HepG2 (cell line): Measurements from ENCODE around the gene SLC9C2. TPM values are rescaled to one million over a fixed set of nuclear protein-coding genes. Genes with fewer than 3 reads are reported as not detected.

Experiments
- BRCA1 ChIP-seq: sonication (generic); formaldehyde crosslinking; IDR thresholded peaks from 2 replicates; pipeline ENCODE4 v1.4.0; 2020; ENCODE audit warnings: missing genetic modification reagents
- FOXC1 ChIP-seq: sonication (generic); formaldehyde crosslinking; IDR thresholded peaks from 2 replicates; pipeline ENCODE4 v1.8.0; 2022; ENCODE audit warnings: mild to moderate bottlenecking, missing genetic modification reagents, borderline replicate concordance
- GZF1 ChIP-seq: sonication (generic); formaldehyde crosslinking; IDR thresholded peaks from 2 replicates; pipeline ENCODE4 v1.5.1; 2020; ENCODE audit warnings: mild to moderate bottlenecking, missing genetic modification reagents
- KLF13 ChIP-seq: sonication (generic); formaldehyde crosslinking; IDR thresholded peaks from 2 replicates; pipeline ENCODE4 v1.4.0; 2020; ENCODE audit warnings: mild to moderate bottlenecking, missing genetic modification reagents
- MIER2 ChIP-seq: IDR thresholded peaks from 2 replicates; pipeline ENCODE4 v1.6.1; 2016; ENCODE audit warnings: missing biosample characterization, missing genetic modification reagents
- NFKB2 ChIP-seq: sonication (generic); formaldehyde crosslinking; IDR thresholded peaks from 2 replicates; pipeline ENCODE4 v1.4.0; 2020; ENCODE audit warnings: missing genetic modification reagents, borderline replicate concordance
- NFRKB ChIP-seq: fragments of 450-650 bp; IDR thresholded peaks from 2 replicates; pipeline ENCODE4 v1.6.1; 2017
- POGZ ChIP-seq: sonication (generic); formaldehyde crosslinking; IDR thresholded peaks from 2 replicates; pipeline ENCODE4 v1.4.0; 2020; ENCODE audit warnings: mild to moderate bottlenecking, missing genetic modification reagents
- SALL1 ChIP-seq: sonication (generic); formaldehyde crosslinking; IDR thresholded peaks from 2 replicates; pipeline ENCODE4 v1.8.0; 2022; ENCODE audit warnings: mild to moderate bottlenecking, missing genetic modification reagents
- SMAD1 ChIP-seq: sonication (generic); formaldehyde crosslinking; IDR thresholded peaks from 2 replicates; pipeline ENCODE4 v1.4.0; 2020; ENCODE audit warnings: missing genetic modification reagents, low read depth, mild to moderate bottlenecking, borderline replicate concordance
- ZC3H4 ChIP-seq: sonication (generic); formaldehyde crosslinking; IDR thresholded peaks from 2 replicates; pipeline ENCODE4 v1.4.0; 2020; ENCODE audit warnings: missing genetic modification reagents, borderline replicate concordance
- ZEB1 ChIP-seq: IDR thresholded peaks from 2 replicates; pipeline ENCODE4 v1.6.1; 2012; ENCODE audit warnings: mild to moderate bottlenecking, low read depth, inconsistent platforms; ENCODE audit not compliant: insufficient replicate concordance
- ZFP36 ChIP-seq: fragments of 150-350 bp; IDR thresholded peaks from 2 replicates; pipeline ENCODE4 v1.6.1; 2018; ENCODE audit warnings: borderline replicate concordance, low read length, low read depth; ENCODE audit not compliant: partially characterized antibody
- ZFP36L2 ChIP-seq: sonication (generic); formaldehyde crosslinking; IDR thresholded peaks from 2 replicates; pipeline ENCODE4 v1.4.0; 2020; ENCODE audit warnings: missing genetic modification reagents
- ZNF501 ChIP-seq: sonication (generic); formaldehyde crosslinking; IDR thresholded peaks from 2 replicates; pipeline ENCODE4 v1.5.1; 2020; ENCODE audit warnings: mild to moderate bottlenecking, moderate library complexity, missing genetic modification reagents
- ZNF713 ChIP-seq: sonication (generic); formaldehyde crosslinking; IDR thresholded peaks from 2 replicates; pipeline ENCODE4 v1.4.0; 2020; ENCODE audit warnings: mild to moderate bottlenecking, missing genetic modification reagents
- ZNF775 ChIP-seq: sonication (generic); formaldehyde crosslinking; IDR thresholded peaks from 2 replicates; pipeline ENCODE4 v1.4.0; 2020; ENCODE audit warnings: missing genetic modification reagents, mild to moderate bottlenecking, moderate library complexity, borderline replicate concordance
- ZSCAN21 ChIP-seq: sonication (generic); formaldehyde crosslinking; IDR thresholded peaks from 2 replicates; pipeline ENCODE4 v1.8.0; 2022; ENCODE audit warnings: mild to moderate bottlenecking, missing genetic modification reagents, moderate library complexity, borderline replicate concordance
- ZZZ3 ChIP-seq: sonication (generic); formaldehyde crosslinking; IDR thresholded peaks from 2 replicates; pipeline ENCODE4 v1.4.0; 2020; ENCODE audit warnings: missing genetic modification reagents, mild to moderate bottlenecking, borderline replicate concordance
- polyA plus RNA-seq, 8 experiments: library from polyadenylated mRNA; depleted of rRNA in 3 of 8; stranded (reverse) in 7 of 8; unstranded in 1 of 8; fragments of >200 nt; fragmentation: Illumina TruSeq in 4 of 8; extraction: Trizol in 4 of 8; gene quantifications; 2 replicates each; pipeline versions ENCODE4 v1.2.1 to v1.2.3, GENCODE V29; 2011 to 2016; ENCODE audit warnings: low read depth in 4 of 8, missing spikeins in 1 of 8, mixed read lengths in 1 of 8; ENCODE audit not compliant: insufficient read depth in 1 of 8
- total RNA-seq, 5 experiments: library from RNA; depleted of rRNA; stranded (reverse); fragments of >200 nt; fragmentation: Illumina TruSeq; extraction: Trizol; gene quantifications; 2 replicates each; pipeline ENCODE4 v1.2.3, GENCODE V29; 2016; ENCODE audit warnings: low read depth in 1 of 5
- TF ChIP-seq, protein P1 (sequence below), 2 experiments: sonication (generic) in 1 of 2; formaldehyde crosslinking in 1 of 2; IDR thresholded peaks; 2 replicates each; pipeline versions ENCODE4 v1.4.0 to v1.6.1; 2016 to 2020; ENCODE audit warnings: borderline replicate concordance in 1 of 2, low read depth in 1 of 2, mild to moderate bottlenecking in 1 of 2, missing genetic modification reagents in 1 of 2
- TF ChIP-seq, protein P2 (sequence below): sonication (generic); formaldehyde crosslinking; IDR thresholded peaks from 2 replicates; pipeline ENCODE4 v1.4.0; 2020; ENCODE audit warnings: missing genetic modification reagents
- TF ChIP-seq, protein P3 (sequence below): sonication (generic); formaldehyde crosslinking; IDR thresholded peaks from 2 replicates; pipeline ENCODE4 v1.8.1; 2023; ENCODE audit warnings: mild to moderate bottlenecking, missing genetic modification reagents

The SLC9C2 gene
- total and polyA plus RNA-seq, 2 of the 13 experiments (the other 11 are each of a cell fraction or from before 2014, with no cell fraction given), result 0.03 TPM; not detected in 1

DNA sequence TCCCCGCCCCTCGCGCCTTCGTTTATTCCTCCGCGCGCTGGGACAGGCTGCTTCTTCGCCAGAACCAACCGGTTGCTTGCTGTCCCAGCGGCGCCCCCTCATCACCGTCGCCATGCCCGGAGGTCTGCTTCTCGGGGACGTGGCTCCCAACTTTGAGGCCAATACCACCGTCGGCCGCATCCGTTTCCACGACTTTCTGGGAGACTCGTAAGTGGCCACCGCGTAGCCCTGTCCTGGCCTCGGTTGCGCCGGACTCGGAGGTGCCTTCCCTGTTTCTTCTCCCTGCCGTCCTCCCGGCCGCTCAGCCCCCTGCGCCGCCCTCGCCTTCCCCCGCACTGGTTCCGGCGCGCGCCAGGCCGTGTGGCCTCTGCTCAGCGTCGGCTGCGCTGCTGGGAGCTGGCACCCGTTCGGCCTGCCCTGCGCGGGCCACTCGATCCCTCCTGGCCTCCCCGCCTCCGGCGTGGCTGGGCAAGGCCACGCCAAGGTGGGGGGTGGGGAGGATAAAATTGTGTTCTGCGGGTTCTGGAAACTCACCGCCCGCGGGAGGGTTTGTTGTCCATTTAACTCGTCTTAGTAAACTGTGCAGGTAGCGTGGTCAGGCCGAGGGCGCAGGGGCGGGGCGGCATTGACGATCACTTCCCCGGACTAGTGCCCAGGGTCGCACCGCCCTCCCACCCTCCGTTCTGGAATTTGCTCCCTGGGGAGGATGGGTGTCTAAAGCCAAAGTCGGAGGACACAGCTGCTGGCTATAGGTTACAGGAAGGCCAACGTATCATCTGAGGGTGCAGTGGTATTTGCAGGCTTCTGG lies 125.4 kb downstream of the SLC9C2 start, which contains the start of gene PRDX6 (continued):
- TF ChIP-seq ZSCAN21 (CRISPR knock-in tag) (peak; percentile 56), POGZ (CRISPR knock-in tag) (peak; percentile 35; the same call in 1 of the 2 replicates), ZEB1 (no peak), FOXC1 (0 out of 2 replicates have a peak, but pooled peaks have one; percentile 14), ZZZ3 (CRISPR knock-in tag) (peak; percentile 72; the same call in 1 of the 2 replicates), ZC3H4 (CRISPR knock-in tag) (peak; percentile 26; the same call in 1 of the 2 replicates), ZNF775 (0 out of 2 replicates have a peak, but pooled peaks have one; percentile 77), KLF13 (peak; percentile 78; the same call in 1 of the 2 replicates), ZFP36 (no peak), BRCA1 (CRISPR knock-in tag) (no peak), MIER2 (CRISPR knock-in tag) (no peak), NFKB2 (CRISPR knock-in tag) (peak; percentile 80), SALL1 (CRISPR knock-in tag) (peak; percentile 47; the same call in 1 of the 2 replicates), ZNF501 (CRISPR knock-in tag) (peak; percentile 89), ZNF713 (CRISPR knock-in tag) (no peak), NFRKB (no peak), ZFP36L2 (no peak), SMAD1 (CRISPR knock-in tag) (0 out of 2 replicates have a peak, but pooled peaks have one; percentile 62), GZF1 (CRISPR knock-in tag) (no peak)
- TF ChIP-seq, protein P1, sequence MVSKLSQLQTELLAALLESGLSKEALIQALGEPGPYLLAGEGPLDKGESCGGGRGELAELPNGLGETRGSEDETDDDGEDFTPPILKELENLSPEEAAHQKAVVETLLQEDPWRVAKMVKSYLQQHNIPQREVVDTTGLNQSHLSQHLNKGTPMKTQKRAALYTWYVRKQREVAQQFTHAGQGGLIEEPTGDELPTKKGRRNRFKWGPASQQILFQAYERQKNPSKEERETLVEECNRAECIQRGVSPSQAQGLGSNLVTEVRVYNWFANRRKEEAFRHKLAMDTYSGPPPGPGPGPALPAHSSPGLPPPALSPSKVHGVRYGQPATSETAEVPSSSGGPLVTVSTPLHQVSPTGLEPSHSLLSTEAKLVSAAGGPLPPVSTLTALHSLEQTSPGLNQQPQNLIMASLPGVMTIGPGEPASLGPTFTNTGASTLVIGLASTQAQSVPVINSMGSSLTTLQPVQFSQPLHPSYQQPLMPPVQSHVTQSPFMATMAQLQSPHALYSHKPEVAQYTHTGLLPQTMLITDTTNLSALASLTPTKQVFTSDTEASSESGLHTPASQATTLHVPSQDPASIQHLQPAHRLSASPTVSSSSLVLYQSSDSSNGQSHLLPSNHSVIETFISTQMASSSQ (IDR thresholded peaks at IDR 0.05; ENCODE audit: low read depth), result no peak
- TF ChIP-seq, protein P1 (CRISPR knock-in tag; IDR thresholded peaks at IDR 0.05; ENCODE audit: borderline replicate concordance), result peak; percentile 54; the same call in 1 of the 2 replicates
- TF ChIP-seq, protein P2, sequence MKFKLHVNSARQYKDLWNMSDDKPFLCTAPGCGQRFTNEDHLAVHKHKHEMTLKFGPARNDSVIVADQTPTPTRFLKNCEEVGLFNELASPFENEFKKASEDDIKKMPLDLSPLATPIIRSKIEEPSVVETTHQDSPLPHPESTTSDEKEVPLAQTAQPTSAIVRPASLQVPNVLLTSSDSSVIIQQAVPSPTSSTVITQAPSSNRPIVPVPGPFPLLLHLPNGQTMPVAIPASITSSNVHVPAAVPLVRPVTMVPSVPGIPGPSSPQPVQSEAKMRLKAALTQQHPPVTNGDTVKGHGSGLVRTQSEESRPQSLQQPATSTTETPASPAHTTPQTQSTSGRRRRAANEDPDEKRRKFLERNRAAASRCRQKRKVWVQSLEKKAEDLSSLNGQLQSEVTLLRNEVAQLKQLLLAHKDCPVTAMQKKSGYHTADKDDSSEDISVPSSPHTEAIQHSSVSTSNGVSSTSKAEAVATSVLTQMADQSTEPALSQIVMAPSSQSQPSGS, result peak; percentile 32; the same call in 1 of the 2 replicates
- TF ChIP-seq, protein P3, sequence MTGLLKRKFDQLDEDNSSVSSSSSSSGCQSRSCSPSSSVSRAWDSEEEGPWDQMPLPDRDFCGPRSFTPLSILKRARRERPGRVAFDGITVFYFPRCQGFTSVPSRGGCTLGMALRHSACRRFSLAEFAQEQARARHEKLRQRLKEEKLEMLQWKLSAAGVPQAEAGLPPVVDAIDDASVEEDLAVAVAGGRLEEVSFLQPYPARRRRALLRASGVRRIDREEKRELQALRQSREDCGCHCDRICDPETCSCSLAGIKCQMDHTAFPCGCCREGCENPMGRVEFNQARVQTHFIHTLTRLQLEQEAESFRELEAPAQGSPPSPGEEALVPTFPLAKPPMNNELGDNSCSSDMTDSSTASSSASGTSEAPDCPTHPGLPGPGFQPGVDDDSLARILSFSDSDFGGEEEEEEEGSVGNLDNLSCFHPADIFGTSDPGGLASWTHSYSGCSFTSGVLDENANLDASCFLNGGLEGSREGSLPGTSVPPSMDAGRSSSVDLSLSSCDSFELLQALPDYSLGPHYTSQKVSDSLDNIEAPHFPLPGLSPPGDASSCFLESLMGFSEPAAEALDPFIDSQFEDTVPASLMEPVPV (CRISPR knock-in tag), result peak; percentile 60
